IMR-90 (cell line): Measurements from ENCODE around the gene ANKUB1. TPM values are rescaled to one million over a fixed set of nuclear protein-coding genes. Genes with fewer than 3 reads are reported as not detected.

Experiments used
- ATAC-seq: fragments of 200-7000 bp; cut with Tn5 transposase; 2 replicates; pipeline ENCODE4 v1.9.1; 2020; ENCODE audit warnings: low read depth, mild to moderate bottlenecking, moderate library complexity
- BruUV-seq: library from RNA; stranded (reverse); fragments of 400-500 nt; replicated peaks from 2 replicates; lab custom pipeline; 2021; lab: Mats Ljungman, UMichigan
- CTCF ChIA-PET: fragments of 300-600 bp; formaldehyde crosslinking; extraction: SDS; loops from one replicate; lab custom pipeline; 2021; ENCODE audit warnings: antibody characterized with exemption; lab: Yijun Ruan, JAX
- POLR2A ChIA-PET: fragments of 300-600 bp; sonication (Branson Sonifier 250); formaldehyde crosslinking; loops from one replicate; lab custom pipeline; 2022; ENCODE audit warnings: antibody characterized with exemption; ENCODE audit not compliant: unreplicated experiment; lab: Charles Lee
- DNase-seq: peaks from one replicate; pipeline ENCODE4 v3.0.0; 2013
- H2AFZ ChIP-seq: replicated peaks from 2 replicates; pipeline ENCODE3; 2013; ENCODE audit warnings: low read length, mild to moderate bottlenecking; ENCODE audit not compliant: poor library complexity
- H2AK5ac ChIP-seq: 2 replicates; pipeline ENCODE4 v1.6.1; 2013; ENCODE audit warnings: low read depth, low read length, inconsistent platforms
- H2AK9ac ChIP-seq: replicated peaks from 2 replicates; pipeline ENCODE3; 2013; ENCODE audit warnings: mild to moderate bottlenecking, low read depth, low read length, moderate library complexity; ENCODE audit not compliant: poor library complexity
- H2BK120ac ChIP-seq: 2 replicates; pipeline ENCODE4 v1.6.1; 2013; ENCODE audit warnings: low read depth, low read length, inconsistent platforms
- H2BK15ac ChIP-seq: 3 replicates; pipeline ENCODE4 v1.6.1; 2013; ENCODE audit warnings: low read depth, low read length, inconsistent platforms
- H2BK20ac ChIP-seq: 2 replicates; pipeline ENCODE4 v1.6.1; 2013; ENCODE audit warnings: low read depth, mild to moderate bottlenecking, inconsistent platforms, low read length, moderate library complexity
- H2BK5ac ChIP-seq: 2 replicates; pipeline ENCODE4 v1.6.1; 2013; ENCODE audit warnings: mild to moderate bottlenecking, low read depth, low read length, inconsistent platforms; ENCODE audit not compliant: poor library complexity, severe bottlenecking
- H3K14ac ChIP-seq: replicated peaks from 2 replicates; pipeline ENCODE4 v1.6.1; 2013; ENCODE audit warnings: low read depth, low read length, inconsistent platforms
- H3K18ac ChIP-seq: 2 replicates; pipeline ENCODE4 v1.6.1; 2013; ENCODE audit warnings: low read depth, low read length, control low read depth
- H3K23ac ChIP-seq: 2 replicates; pipeline ENCODE4 v1.6.1; 2013; ENCODE audit warnings: low read depth, low read length, inconsistent platforms
- H3K27ac ChIP-seq: 2 replicates; pipeline ENCODE4 v1.5.1; 2013; ENCODE audit warnings: mild to moderate bottlenecking, control low read depth, low read length; ENCODE audit not compliant: insufficient read depth
- H3K27me3 ChIP-seq: 2 replicates; pipeline ENCODE4 v1.6.1; 2013; ENCODE audit warnings: low read length; ENCODE audit not compliant: control insufficient read depth, insufficient read depth
- H3K36me3 ChIP-seq: 2 replicates; pipeline ENCODE4 v1.6.1; 2013; ENCODE audit warnings: low read length, mixed read lengths; ENCODE audit not compliant: control insufficient read depth, insufficient read depth
- H3K4ac ChIP-seq: 2 replicates; pipeline ENCODE4 v1.6.1; 2013; ENCODE audit warnings: low read depth, low read length, inconsistent platforms
- H3K4me1 ChIP-seq: 2 replicates; pipeline ENCODE4 v1.6.1; 2013; ENCODE audit warnings: low read length, mixed read lengths; ENCODE audit not compliant: control insufficient read depth, insufficient read depth
- H3K4me2 ChIP-seq: 2 replicates; pipeline ENCODE4 v1.6.1; 2013; ENCODE audit warnings: low read depth, mild to moderate bottlenecking, control low read depth, low read length, moderate library complexity
- H3K4me3 ChIP-seq: 2 replicates; pipeline ENCODE4 v1.5.1; 2013; ENCODE audit warnings: low read depth, mild to moderate bottlenecking, control low read depth, low read length, moderate library complexity; ENCODE audit not compliant: insufficient read depth
- H3K56ac ChIP-seq: 2 replicates; pipeline ENCODE4 v1.6.1; 2013; ENCODE audit warnings: low read length, inconsistent platforms; ENCODE audit not compliant: insufficient read depth; ENCODE audit errors: extremely low read depth
- H3K79me1 ChIP-seq, 2 experiments: 2 replicates each; pipeline ENCODE4 v1.6.1; 2013; ENCODE audit warnings: low read length in 2 of 2, inconsistent platforms in 1 of 2, low read depth in 1 of 2
- H3K9ac ChIP-seq: 2 replicates; pipeline ENCODE4 v1.6.1; 2013; ENCODE audit warnings: low read depth, low read length, control low read depth
- H3K9me1 ChIP-seq: 2 replicates; pipeline ENCODE4 v1.6.1; 2013; ENCODE audit warnings: low read length, inconsistent platforms; ENCODE audit not compliant: insufficient read depth
- H3K9me3 ChIP-seq: 2 replicates; pipeline ENCODE4 v1.6.1; 2013; ENCODE audit warnings: low read length; ENCODE audit not compliant: control insufficient read depth, insufficient read depth
- H4K20me1 ChIP-seq: 2 replicates; pipeline ENCODE4 v1.6.1; 2013; ENCODE audit warnings: low read length, inconsistent platforms; ENCODE audit not compliant: insufficient read depth
- H4K5ac ChIP-seq: 2 replicates; pipeline ENCODE4 v1.6.1; 2013; ENCODE audit warnings: mild to moderate bottlenecking, low read depth, low read length, control low read depth
- H4K8ac ChIP-seq, 2 experiments: 2 replicates each; pipeline ENCODE4 v1.6.1; 2013; ENCODE audit warnings: low read depth in 2 of 2, low read length in 2 of 2, control low read depth in 1 of 2, inconsistent platforms in 1 of 2
- H4K91ac ChIP-seq: 2 replicates; pipeline ENCODE4 v1.6.1; 2013; ENCODE audit warnings: low read depth, low read length, inconsistent platforms; ENCODE audit not compliant: insufficient read depth
- BHLHE40 ChIP-seq: fragments of 150-350 bp; IDR thresholded peaks from 2 replicates; pipeline ENCODE4 v1.6.1; 2016; ENCODE audit warnings: mild to moderate bottlenecking, low read depth, low read length
- CEBPB ChIP-seq: IDR thresholded peaks from 2 replicates; pipeline ENCODE4 v1.6.1; 2012; ENCODE audit warnings: low read depth, low read length, improper control_type of control experiment
- CHD1 ChIP-seq: IDR thresholded peaks from 2 replicates; pipeline ENCODE4 v1.6.1; 2012; ENCODE audit warnings: low read depth, low read length, improper control_type of control experiment
- CTCF ChIP-seq: conservative IDR thresholded peaks from 2 replicates; pipeline ENCODE4 v1.5.1; 2012; ENCODE audit warnings: mild to moderate bottlenecking, low read depth, low read length, improper control_type of control experiment
- ELK1 ChIP-seq: fragments of 150-350 bp; IDR thresholded peaks from 2 replicates; pipeline ENCODE4 v1.6.1; 2016; ENCODE audit warnings: low read depth, mild to moderate bottlenecking, low read length, moderate library complexity, borderline replicate concordance
- FOS ChIP-seq: fragments of 150-350 bp; IDR thresholded peaks from 2 replicates; pipeline ENCODE4 v1.6.1; 2016; ENCODE audit warnings: low read depth, low read length
- MAFK ChIP-seq: IDR thresholded peaks from 2 replicates; pipeline ENCODE4 v1.6.1; 2012; ENCODE audit warnings: low read depth, low read length, improper control_type of control experiment
- MAZ ChIP-seq: IDR thresholded peaks from 2 replicates; pipeline ENCODE4 v1.6.1; 2012; ENCODE audit warnings: low read depth, mild to moderate bottlenecking, low read length, improper control_type of control experiment, moderate library complexity, borderline replicate concordance
- MXI1 ChIP-seq: IDR thresholded peaks from 2 replicates; pipeline ENCODE4 v1.6.1; 2012; ENCODE audit warnings: low read depth, mild to moderate bottlenecking, low read length, moderate library complexity, borderline replicate concordance
- NFE2L2 ChIP-seq: fragments of 150-350 bp; IDR thresholded peaks from 2 replicates; pipeline ENCODE4 v1.6.1; 2016; ENCODE audit warnings: low read depth, mild to moderate bottlenecking, low read length
- POLR2A ChIP-seq: IDR thresholded peaks from 2 replicates; pipeline ENCODE4 v1.6.1; 2012; ENCODE audit warnings: mild to moderate bottlenecking, low read depth, low read length
- RFX5 ChIP-seq: IDR thresholded peaks from 2 replicates; pipeline ENCODE4 v1.8.0; 2012; ENCODE audit warnings: low read depth, mild to moderate bottlenecking, low read length, moderate library complexity
- SMC3 ChIP-seq: fragments of 150-350 bp; IDR thresholded peaks from 2 replicates; pipeline ENCODE4 v1.6.1; 2016; ENCODE audit warnings: low read depth, mild to moderate bottlenecking, antibody characterized with exemption, low read length, moderate library complexity
- USF2 ChIP-seq: fragments of 150-350 bp; IDR thresholded peaks from 2 replicates; pipeline ENCODE4 v1.6.1; 2017; ENCODE audit warnings: mild to moderate bottlenecking, antibody characterized with exemption, low read length, low read depth
- WGBS, 2 experiments: methylation state at CpG; one replicate each; pipeline versions ENCODE4 v1.1.5 to v1.1.7; 2013; ENCODE audit warnings: missing lambda C conversion rate in 2 of 2; ENCODE audit not compliant: insufficient read length in 1 of 2; ENCODE audit errors: extremely low coverage in 2 of 2; 5-methylcytosine and 5-hydroxymethylcytosine counted together
- dilution Hi-C: fragments of 300-500 bp; cut with HindIII; formaldehyde crosslinking; loops from one replicate; pipeline ENCODE4 v1.14.3; 2018; ENCODE audit warnings: low sequenced_read_pairs; ENCODE audit not compliant: unreplicated experiment
- in situ Hi-C: fragments of 300-500 bp; cut with MboI; formaldehyde crosslinking; loops from 3 replicates; pipeline ENCODE4 v1.14.3; 2019; ENCODE audit warnings: low sequenced_read_pairs, inconsistent platforms, mixed read lengths
- intact Hi-C: fragments of 100-400 bp; cut with micrococcal nuclease; formaldehyde crosslinking; loops from 2 replicates; pipeline ENCODE4 v1.10.0; 2022
- polyA plus RNA-seq, 3 experiments: library from polyadenylated mRNA; depleted of rRNA; stranded (reverse); fragments of >200 nt; gene quantifications; 2 replicates each; pipeline ENCODE4 v1.2.3, GENCODE V29; 2012; ENCODE audit warnings: low replicate concordance in 1 of 3
- total RNA-seq: library from RNA; depleted of rRNA; stranded (reverse); fragments of >200 nt; gene quantifications from 2 replicates; pipeline ENCODE4 v1.2.3, GENCODE V29; 2012

The ANKUB1 gene
- total and polyA plus RNA-seq, 2 of the 4 experiments (the other 2 are of a cell fraction), result not detected

GRCh38 chr3:149770246-149770645 is 22.1 kb downstream of the ANKUB1 start:
- H4K91ac ChIP-seq, result no peak overlapping the region
- no peak overlapping the region for H4K5ac ChIP-seq
- no peaks in the 10 kb centered on the region for H3K4me1 ChIP-seq
- intact Hi-C loops (no loop called here), in situ Hi-C loops (no loop called here), dilution Hi-C loops (no loop called here)
- no peak overlapping the region for H2BK15ac ChIP-seq
- no peaks in the 10 kb centered on the region for H4K20me1 ChIP-seq
- no peaks in the 10 kb centered on the region; the same call in 1 of the 2 replicates for H3K9me1 ChIP-seq
- no TSS peak for BruUV-seq
- no peak overlapping the region for H3K23ac ChIP-seq
- no peak overlapping the region for H2AK9ac ChIP-seq
- H2AFZ ChIP-seq, result no peak overlapping the region
- ChIA-PET POLR2A (no interaction called here), CTCF (interaction anchor here (0.6 to 2.8 kb wide), 5 partner anchors 9 to 109 kb away, joined by 3 to 15 read pairs (median 3); partner anchors contain the start of gene COMMD2)
- no peak for DNase-seq
- no peak overlapping the region for H3K27ac ChIP-seq
- no peak overlapping the region for H3K14ac ChIP-seq
- H3K18ac ChIP-seq, result no peak overlapping the region
- H2BK5ac ChIP-seq, result no peak overlapping the region
- H2AK5ac ChIP-seq, result no peak overlapping the region
- no CpG with 5 or more reads among the region's 2 CpGs for WGBS, 2 experiments
- no peak overlapping the region for H3K9ac ChIP-seq
- H2BK20ac ChIP-seq, result no peak overlapping the region
- TF ChIP-seq CHD1, result no peak
- TF ChIP-seq BHLHE40, result no peak
- no peak; the same call in 1 of the 2 replicates for TF ChIP-seq CTCF
- TF ChIP-seq RFX5, result no peak
- no peak for TF ChIP-seq NFE2L2
- TF ChIP-seq MAZ, result no peak
- TF ChIP-seq SMC3, result no peak
- no peak for TF ChIP-seq MAFK
- TF ChIP-seq POLR2A, result no peak
- TF ChIP-seq MXI1, result no peak
- no peak for TF ChIP-seq ELK1
- TF ChIP-seq USF2, result no peak
- TF ChIP-seq FOS, result no peak
- no peak for TF ChIP-seq CEBPB
- no peak overlapping the region for H3K4me3 ChIP-seq
- no peak overlapping the region for H3K56ac ChIP-seq
- no peak overlapping the region for H3K4ac ChIP-seq
- ATAC-seq, result no peak
- no peaks in the 10 kb centered on the region for H3K36me3 ChIP-seq
- no peaks in the 10 kb centered on the region for H3K9me3 ChIP-seq
- no peak overlapping the region for H3K4me2 ChIP-seq
- peaks cover 19% of the 10 kb centered on the region for H3K27me3 ChIP-seq
- H2BK120ac ChIP-seq, result no peak overlapping the region
- H3K79me1 ChIP-seq, result no peaks in the 10 kb centered on the region
- no peak overlapping the region for H4K8ac ChIP-seq
